ENCODE results near the gene TULP3.
"Not testable (repeated sequence)": the region's sequence is repeated elsewhere in the genome, so short reads cannot be mapped to it uniquely, and the experiment has no call there.

The TULP3 gene

DNA sequence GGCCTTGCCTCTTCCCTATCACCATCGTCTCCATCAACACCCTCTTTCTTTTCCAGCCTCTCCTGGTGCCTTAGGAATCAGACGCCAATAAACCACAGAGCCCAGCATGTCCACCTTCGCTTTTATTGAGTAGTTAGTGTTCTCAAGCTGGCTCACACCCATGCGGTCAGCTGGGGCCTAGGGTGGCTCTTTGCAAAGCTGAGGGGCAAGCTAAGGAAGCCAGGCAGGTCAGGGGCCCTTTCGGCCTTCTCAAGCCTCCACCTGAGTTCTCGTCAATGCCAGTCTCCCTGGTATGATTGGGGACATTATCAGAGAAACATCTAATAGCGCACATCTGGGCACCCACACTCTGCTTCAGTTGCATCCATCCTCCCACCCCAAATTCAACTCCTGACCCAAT, 33.1 kb upstream of the TULP3 start:
- peaks cover 16% of the 10 kb centered on the region for H3K27me3 Mint-ChIP-seq (ENCODE audit: low read depth, poor library complexity)
- no peaks in the 10 kb centered on the region for H3K9me3 Mint-ChIP-seq
- peaks cover 33% of the 10 kb centered on the region for H3K36me3 Mint-ChIP-seq (ENCODE audit: low read depth)
- H3K4me1 Mint-ChIP-seq = peaks cover 46% of the 10 kb centered on the region
- H3K27ac Mint-ChIP-seq = peak overlapping the region; percentile 96
- DNase-seq = no peak
- no peak overlapping the region for H3K4me3 Mint-ChIP-seq
- TF ChIP-seq, protein P1, sequence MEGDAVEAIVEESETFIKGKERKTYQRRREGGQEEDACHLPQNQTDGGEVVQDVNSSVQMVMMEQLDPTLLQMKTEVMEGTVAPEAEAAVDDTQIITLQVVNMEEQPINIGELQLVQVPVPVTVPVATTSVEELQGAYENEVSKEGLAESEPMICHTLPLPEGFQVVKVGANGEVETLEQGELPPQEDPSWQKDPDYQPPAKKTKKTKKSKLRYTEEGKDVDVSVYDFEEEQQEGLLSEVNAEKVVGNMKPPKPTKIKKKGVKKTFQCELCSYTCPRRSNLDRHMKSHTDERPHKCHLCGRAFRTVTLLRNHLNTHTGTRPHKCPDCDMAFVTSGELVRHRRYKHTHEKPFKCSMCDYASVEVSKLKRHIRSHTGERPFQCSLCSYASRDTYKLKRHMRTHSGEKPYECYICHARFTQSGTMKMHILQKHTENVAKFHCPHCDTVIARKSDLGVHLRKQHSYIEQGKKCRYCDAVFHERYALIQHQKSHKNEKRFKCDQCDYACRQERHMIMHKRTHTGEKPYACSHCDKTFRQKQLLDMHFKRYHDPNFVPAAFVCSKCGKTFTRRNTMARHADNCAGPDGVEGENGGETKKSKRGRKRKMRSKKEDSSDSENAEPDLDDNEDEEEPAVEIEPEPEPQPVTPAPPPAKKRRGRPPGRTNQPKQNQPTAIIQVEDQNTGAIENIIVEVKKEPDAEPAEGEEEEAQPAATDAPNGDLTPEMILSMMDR (IDR thresholded peaks at IDR 0.05) = no peak

DNA sequence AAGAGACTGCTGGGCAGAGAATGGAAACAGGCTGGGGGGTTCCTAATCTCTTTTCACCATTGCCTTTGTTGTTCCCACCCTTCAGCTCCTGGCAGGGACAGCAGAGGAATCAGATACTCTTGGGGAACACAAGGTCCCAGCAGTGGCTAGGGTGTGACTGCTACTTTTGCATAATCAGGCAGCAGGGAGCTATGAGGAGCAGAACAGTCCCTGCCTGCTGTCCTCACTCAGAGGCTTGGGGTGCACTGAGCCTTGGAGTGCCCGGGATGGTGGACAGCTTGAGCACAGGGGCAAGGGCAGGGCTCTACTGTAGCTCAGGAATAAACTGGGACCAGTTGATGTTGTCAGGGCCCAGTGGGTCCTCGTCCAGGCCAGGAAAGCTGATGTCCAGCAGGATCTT, 32.4 kb upstream of the TULP3 start:
- DNase-seq = no peak
- H3K27ac Mint-ChIP-seq = peak overlapping the region; percentile 96

DNA sequence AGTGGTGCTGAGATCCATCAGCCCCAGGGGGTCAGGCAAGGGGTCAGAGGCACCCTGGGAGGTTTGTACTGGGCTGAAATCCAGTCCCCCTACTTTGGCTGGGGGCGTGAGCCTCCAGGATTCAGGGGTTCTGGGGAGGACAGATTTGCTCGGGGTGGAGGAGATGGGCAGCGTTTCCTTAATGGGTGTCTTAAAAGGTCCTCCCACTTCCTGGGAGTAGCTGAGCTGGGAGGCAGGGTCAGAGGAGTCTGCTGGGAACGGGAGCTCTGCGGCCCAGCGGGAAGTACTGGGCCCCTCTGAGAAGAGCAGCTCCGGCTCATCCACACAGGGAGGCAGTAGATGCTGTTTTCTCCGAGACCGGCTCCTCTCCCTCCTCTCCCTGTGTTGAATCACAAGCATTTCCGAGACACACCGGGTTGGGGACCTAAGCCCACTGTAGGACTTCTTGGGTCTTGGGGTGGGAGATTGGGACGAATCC, 31.7 kb upstream of the TULP3 start:
- no peaks in the 10 kb centered on the region for H3K9me3 Mint-ChIP-seq
- H3K27ac Mint-ChIP-seq = peak overlapping the region; percentile 96
- no peak overlapping the region for H3K4me3 Mint-ChIP-seq
- no peak for DNase-seq
- H3K27me3 Mint-ChIP-seq (ENCODE audit: low read depth, poor library complexity) = peaks cover 13% of the 10 kb centered on the region
- peaks cover 43% of the 10 kb centered on the region for H3K36me3 Mint-ChIP-seq (ENCODE audit: low read depth)
- TF ChIP-seq, protein P1 (IDR thresholded peaks at IDR 0.05) = no peak
- peaks cover 41% of the 10 kb centered on the region for H3K4me1 Mint-ChIP-seq

More for the DNA sequence above, 32.4 kb upstream of the TULP3 start:
- Mint-ChIP-seq H3K27me3 (ENCODE audit: low read depth, poor library complexity) (peaks cover 13% of the 10 kb centered on the region), H3K36me3 (ENCODE audit: low read depth) (peaks cover 38% of the 10 kb centered on the region), H3K4me3 (no peak overlapping the region), H3K9me3 (no peaks in the 10 kb centered on the region), H3K4me1 (peaks cover 46% of the 10 kb centered on the region)
- TF ChIP-seq, protein P1 (IDR thresholded peaks at IDR 0.05) = no peak

DNA sequence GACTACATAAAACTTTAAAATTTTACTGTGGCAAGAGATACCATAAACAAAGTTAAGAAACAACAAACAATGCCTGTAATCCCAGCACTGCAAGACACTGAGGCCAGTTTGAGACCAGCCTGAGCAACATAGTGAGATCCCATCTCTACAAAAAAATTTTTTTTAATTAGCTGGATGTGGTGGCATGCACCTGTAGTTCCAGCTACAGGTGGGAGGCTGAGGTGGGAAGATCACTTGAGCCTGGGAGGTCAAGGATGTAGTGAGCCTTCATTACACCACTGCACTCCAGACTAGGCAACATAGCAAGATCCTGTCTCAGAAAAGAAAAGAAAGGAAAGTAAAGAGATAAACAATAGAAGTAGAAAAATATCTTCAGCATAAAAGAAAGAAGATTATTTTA, 30.5 kb upstream of the TULP3 start:
- H3K4me3 Mint-ChIP-seq = no peak overlapping the region

DNA sequence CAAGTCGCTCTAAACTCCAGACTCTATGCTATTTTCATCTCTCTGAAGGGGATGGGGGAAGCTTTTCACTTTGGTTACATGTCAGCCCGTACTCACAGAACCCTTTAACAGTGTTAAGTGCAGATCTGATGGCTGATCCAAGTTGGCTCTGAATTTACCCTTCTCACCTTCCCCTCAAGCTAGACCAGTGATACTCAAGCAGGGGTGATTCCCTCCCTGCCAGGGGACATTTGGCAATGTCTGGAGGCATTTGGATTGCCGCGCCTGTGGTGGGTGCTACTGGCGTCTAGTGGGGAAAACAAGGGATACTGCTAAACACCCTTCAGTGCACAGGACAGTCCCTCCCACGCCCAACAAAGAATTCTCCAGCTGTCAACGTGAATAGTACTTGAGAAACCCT, 27.8 kb upstream of the TULP3 start:
- Mint-ChIP-seq H3K36me3 (ENCODE audit: low read depth) (peaks cover 69% of the 10 kb centered on the region), H3K27me3 (ENCODE audit: low read depth, poor library complexity) (no peaks in the 10 kb centered on the region), H3K4me3 (no peak overlapping the region), H3K4me1 (peaks cover 15% of the 10 kb centered on the region), H3K27ac (no peak overlapping the region), H3K9me3 (no peaks in the 10 kb centered on the region)
- TF ChIP-seq, protein P1 (IDR thresholded peaks at IDR 0.05) = no peak
- DNase-seq = no peak

More for the DNA sequence above, 30.5 kb upstream of the TULP3 start:
- Mint-ChIP-seq H3K27me3 (ENCODE audit: low read depth, poor library complexity) (peaks cover 4% of the 10 kb centered on the region), H3K36me3 (ENCODE audit: low read depth) (peaks cover 52% of the 10 kb centered on the region), H3K27ac (no peak overlapping the region), H3K9me3 (no peaks in the 10 kb centered on the region), H3K4me1 (peaks cover 41% of the 10 kb centered on the region)
- TF ChIP-seq, protein P1 (IDR thresholded peaks at IDR 0.05) = no peak
- no peak for DNase-seq

DNA sequence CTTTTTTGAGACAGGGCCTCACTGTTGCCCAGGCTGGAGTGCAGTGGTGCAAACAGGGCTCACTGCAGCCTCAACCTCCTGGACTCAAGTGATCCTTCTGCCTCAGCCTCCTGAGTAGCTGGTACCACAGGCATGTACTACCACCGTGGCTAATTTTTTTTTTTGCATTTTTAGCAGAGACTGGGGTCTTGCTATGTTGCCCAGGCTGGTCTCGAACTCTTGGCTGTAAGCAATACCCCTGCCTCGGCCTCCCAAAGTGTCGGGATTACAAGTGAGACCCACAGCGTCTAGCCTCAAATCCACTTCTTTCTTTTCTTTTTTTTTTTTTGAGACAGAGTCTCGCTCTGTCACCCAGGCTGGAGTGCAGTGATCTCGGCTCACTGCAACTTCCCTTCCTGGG, 27.3 kb upstream of the TULP3 start:
- not testable (repeated sequence) for H3K4me3 Mint-ChIP-seq; DNase-seq; H3K9me3 Mint-ChIP-seq; H3K27me3 Mint-ChIP-seq (ENCODE audit: low read depth, poor library complexity); H3K27ac Mint-ChIP-seq
- peaks cover 10% of the 10 kb centered on the region for H3K4me1 Mint-ChIP-seq
- peaks cover 72% of the 10 kb centered on the region for H3K36me3 Mint-ChIP-seq (ENCODE audit: low read depth)

Measured in nephron progenitor cell (in vitro differentiated cells).